ENCODE data around the gene BLOC1S5.

DNA sequence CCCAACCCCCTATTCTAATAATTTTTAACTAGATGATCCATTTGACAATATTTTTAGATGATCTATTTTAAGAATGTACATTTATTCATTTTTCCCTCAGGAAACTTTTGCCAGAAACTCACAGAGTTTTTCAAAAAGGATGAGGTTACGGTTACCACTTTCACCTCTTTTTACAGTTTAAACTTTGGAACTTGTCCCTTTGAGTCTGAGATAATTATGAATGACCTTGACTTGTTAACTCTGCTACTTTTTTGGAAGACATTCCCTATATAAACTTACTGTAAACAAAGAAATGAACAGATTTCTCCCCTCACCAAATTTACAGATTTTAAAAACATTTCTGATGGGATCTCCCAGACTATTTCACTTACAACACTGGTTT, 18.4 kb upstream of the BLOC1S5 start:
- TF ChIP-seq, protein P1, sequence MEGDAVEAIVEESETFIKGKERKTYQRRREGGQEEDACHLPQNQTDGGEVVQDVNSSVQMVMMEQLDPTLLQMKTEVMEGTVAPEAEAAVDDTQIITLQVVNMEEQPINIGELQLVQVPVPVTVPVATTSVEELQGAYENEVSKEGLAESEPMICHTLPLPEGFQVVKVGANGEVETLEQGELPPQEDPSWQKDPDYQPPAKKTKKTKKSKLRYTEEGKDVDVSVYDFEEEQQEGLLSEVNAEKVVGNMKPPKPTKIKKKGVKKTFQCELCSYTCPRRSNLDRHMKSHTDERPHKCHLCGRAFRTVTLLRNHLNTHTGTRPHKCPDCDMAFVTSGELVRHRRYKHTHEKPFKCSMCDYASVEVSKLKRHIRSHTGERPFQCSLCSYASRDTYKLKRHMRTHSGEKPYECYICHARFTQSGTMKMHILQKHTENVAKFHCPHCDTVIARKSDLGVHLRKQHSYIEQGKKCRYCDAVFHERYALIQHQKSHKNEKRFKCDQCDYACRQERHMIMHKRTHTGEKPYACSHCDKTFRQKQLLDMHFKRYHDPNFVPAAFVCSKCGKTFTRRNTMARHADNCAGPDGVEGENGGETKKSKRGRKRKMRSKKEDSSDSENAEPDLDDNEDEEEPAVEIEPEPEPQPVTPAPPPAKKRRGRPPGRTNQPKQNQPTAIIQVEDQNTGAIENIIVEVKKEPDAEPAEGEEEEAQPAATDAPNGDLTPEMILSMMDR (conservative IDR thresholded peaks at IDR 0.05; ENCODE audit: low read depth, low read length), result no peak
- TF ChIP-seq EZH2 (IDR thresholded peaks at IDR 0.05; ENCODE audit: low read length, unreplicated experiment), result no peak
